Raji (cell line): ENCODE measurements around the gene GPC6.

Source experiments
- POLR2A ChIP-seq: IDR thresholded peaks from 2 replicates; pipeline ENCODE4 v1.6.1; 2011; ENCODE audit warnings: low read depth, low read length, control low read depth; ENCODE audit not compliant: insufficient read depth

GPC6 gene

DNA sequence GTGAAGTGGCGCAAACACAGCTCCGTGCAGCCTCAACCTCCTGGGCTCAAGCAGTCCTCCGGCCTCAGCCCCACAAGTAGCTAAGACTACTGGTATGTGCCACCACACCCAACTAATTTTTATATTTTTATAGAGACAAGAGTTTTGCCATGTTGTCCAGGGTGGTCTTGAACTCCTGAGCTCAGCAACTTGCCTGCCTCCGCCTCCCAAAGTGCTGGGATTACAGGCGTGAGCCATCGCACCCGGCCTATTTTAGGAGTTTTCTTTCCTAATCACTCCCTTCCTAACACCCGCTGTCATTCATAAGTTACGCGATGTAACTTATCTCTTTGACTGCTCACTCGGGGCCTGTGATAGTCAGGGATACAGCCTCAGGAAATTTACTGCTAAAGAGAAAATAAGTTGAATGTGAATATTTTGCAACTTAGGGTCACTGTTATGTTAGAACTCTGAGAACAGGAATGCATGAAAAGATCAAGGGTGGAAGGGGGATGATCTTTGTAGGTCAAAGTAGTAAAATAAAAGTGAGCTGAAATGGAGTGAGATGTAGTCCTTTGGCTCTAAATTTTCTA is 1112.6 kb downstream of the GPC6 start:
- no peak for TF ChIP-seq POLR2A

- TF ChIP-seq POLR2A: no peak
These were observed 1116.0 kb downstream of the GPC6 start for GRCh38 chr13:94342436-94343242.

GRCh38 chr13:94343243-94343585 is 1116.6 kb downstream of the GPC6 start:
- no peak for TF ChIP-seq POLR2A

GRCh38 chr13:94344126-94344818 is 1117.7 kb downstream of the GPC6 start:
- TF ChIP-seq POLR2A: no peak

DNA sequence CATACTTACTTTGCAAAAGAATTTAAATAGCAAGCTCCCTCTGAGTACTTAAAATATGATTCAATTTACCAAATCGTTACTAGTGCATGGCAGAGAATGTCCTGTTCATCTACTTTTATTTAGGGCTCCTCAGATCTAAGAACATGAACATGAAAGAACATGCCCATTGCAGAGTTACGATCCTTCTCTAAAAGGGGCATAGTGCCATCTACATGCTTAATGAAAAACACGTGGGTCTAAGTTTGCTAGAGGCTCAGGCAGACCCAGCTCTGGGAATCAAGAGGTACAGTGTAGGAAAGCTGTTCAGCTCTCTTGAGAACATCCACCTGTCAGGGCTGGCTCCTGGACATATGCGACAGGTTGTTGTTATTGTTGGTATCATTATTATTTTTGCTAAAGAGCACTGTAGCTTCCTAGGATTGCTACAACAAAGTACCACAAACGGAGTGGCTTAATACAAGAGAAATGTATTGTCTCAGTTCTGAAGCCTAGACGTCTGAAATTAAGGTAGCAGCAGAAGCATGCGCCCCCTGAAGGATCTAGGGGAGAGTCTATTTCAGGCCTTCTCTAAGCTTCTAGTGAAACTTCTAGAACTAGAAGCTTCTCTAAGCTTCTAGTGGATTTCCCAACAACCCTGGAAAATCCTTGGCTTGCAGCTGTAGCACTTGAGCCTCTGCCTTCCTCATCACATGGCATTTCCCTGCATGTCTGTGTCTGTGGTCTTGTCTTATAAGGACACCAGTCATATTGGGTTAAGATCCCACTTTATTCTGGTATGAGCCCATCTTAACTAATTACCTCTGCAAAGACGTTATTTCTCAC is 1119.0 kb downstream of the GPC6 start:
- TF ChIP-seq POLR2A: no peak

DNA sequence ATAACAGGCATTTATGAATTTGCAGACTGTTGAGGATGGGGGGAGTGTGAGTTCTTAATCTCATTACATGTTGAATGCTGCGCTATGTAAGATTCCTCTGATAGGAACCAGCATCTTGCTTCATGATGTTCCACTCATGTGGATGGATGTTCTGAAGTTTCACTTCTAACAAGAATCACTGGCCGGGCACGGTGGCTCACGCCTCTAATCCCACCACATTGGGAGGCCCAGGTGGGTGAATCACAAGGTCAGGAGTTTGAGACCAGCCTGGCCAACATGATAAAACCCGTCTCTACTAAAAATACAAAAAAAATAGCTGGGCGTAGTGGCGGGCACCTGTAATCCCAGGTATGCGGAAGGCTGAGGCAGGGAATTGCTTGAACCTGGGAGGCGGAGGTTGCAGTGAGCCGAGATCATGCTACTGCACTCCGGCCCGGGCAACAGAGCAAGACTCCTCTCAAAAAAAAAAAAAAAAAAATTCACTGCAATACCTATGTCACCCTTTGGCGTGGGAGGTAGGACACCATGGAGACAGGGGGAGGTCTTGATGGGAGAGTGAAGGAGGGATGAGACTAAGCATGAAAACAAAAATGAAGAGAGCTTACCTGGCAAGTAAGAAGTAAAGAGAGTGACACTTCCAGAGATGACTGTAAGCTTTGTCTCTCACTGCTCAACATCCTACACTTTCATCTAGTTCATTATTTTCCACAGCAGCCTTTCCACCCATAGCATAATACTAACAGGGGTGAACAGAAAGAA is 1119.8 kb downstream of the GPC6 start:
- no peak for TF ChIP-seq POLR2A

DNA sequence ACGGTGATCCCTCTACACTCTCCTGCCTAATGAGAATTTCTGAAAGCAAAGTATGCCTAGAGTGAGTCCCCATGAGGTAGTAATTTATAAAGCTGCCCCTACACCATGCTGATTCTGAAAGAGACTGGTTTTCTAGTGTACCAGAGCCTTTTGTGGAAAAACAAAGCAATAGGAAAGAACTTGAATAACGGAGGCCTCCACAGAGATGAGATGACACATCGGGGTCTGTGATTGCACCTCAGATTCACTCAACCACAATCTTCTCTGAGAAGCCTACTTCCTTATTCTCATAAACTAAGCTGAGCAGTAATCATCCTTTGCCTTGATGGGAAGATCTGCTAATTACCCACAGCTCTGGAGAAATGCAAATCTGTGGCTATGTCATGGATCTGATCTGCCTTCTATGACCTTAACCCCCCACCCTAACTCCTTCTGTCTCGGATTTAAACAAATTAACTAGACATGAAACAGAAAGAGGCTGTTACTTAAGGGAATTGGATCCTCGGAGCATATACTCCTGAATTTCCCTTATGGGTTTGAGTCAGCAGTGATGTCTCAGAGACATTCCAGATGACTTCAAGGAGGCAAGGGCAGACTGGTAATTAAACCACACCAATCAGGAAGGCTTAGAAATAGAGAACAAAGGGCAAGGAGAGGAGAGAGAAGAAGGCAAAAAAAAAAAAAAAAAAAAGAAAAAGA is 1124.8 kb downstream of the GPC6 start:
- no peak for TF ChIP-seq POLR2A

- no peak for TF ChIP-seq POLR2A
These were observed 1125.5 kb downstream of the GPC6 start for GRCh38 chr13:94352057-94352456.

DNA sequence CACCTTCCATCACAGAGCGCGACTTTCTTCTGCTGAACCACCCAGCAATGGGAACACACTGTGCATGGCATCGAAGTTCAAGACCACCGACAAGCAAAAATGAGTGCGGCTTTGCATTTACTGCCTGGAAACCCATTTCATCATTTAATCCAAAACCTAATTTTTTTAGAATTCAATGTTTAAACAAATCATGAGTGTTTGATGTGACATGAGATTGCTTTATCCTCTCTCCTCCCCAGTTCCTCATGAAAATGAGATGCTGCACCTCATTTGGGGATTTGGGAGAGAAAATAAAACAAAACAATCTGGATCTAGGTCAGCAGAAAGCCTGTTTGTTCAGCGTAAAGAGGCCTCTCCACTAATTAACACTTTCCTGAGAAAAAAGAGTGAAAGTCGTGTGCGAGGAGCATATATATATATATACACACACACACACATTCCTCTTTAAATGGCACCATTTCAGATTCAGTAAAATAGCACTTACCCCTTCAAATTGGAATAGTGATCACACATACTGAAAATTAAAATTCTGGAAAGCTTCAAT is 1126.6 kb downstream of the GPC6 start:
- no peak for TF ChIP-seq POLR2A

DNA sequence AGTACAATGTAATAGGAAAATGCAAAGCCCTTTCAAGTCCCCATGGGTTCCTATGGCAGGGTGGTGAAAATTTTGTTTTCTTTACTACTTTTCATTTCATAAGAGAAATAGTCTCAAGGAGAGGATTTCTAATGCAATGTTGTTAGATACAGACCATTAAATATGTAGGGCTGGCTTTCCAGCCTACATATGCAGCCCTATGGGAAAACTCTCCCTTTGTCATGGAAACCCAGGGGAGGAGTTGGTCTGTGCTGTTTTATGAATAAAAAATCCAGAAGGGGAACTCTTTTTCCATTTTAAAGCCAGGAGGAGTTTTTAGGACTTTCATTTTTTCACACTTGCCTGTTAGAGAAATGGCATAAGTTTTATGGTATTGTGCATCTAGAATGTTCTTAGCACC is 1133.3 kb downstream of the GPC6 start:
- no peak for TF ChIP-seq POLR2A

- TF ChIP-seq POLR2A: no peak
These were observed 1135.9 kb downstream of the GPC6 start for GRCh38 chr13:94362411-94362909.

DNA sequence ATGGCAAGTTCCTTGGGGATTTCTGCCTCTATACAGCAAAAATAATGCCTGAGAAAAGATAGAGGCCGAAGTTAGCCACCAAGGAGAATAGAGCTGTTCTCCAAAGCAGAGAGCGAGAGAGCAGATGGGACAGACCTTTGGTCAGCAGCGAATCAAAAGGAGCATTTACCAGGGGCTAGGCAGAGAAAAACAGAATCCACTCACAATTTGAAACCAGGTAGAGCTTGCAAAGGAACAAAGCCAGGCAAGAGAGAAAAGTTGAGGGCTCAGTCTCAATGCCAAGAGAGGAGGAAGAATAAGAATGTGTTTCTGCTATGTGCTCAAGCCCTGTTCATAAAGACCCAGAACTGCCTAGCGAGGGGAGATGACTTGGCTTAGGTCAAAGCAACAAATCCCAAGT is 1140.1 kb downstream of the GPC6 start:
- no peak for TF ChIP-seq POLR2A

GRCh38 chr13:94369972-94370436 is 1143.4 kb downstream of the GPC6 start:
- no peak for TF ChIP-seq POLR2A

DNA sequence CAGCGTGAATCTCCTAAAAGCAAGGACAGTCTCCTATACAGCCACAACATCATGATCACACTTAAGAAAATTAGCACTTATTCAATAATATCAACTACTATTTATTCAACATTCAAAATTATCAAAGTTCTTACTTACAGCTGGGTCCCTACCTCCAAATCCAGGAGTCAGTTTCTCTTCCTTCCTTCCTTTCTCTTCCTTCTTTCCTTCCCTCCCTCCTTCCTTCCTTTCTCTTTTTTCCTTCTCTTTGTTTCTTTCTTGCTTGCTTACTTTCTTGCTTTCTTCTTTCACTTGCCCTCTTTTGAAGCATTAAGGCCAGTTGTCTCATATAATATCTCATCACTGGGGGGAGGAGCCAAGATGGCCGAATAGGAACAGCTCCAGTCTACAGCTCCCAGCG is 1145.2 kb downstream of the GPC6 start:
- TF ChIP-seq POLR2A: no peak

GRCh38 chr13:94382517-94382916 is 1155.9 kb downstream of the GPC6 start:
- TF ChIP-seq POLR2A: no peak
